Right lobe of liver (tissue), 6 donors: Measurements from ENCODE around the gene CA12. TPM values are rescaled to one million over a fixed set of nuclear protein-coding genes. Genes with fewer than 3 reads are reported as not detected.

Experiments
- ATAC-seq, 4 donors: fragments of 200-7000 bp; cut with Tn5 transposase; one replicate each; pipeline ENCODE4 v1.9.1; 2020; ENCODE audit warnings: mild to moderate bottlenecking in 4 of 4, moderate library complexity in 4 of 4
- DNase-seq, 3 donors: peaks; one replicate each; pipeline ENCODE4 v3.0.0-alpha.2; 2020
- H3K27ac ChIP-seq, 3 donors: fragments of 200-600 bp; one replicate each; pipeline ENCODE4 v1.8.0; 2022
- H3K27me3 ChIP-seq, 2 donors: fragments of 200-600 bp; one replicate each; pipeline ENCODE4 v1.8.0; 2022
- H3K36me3 ChIP-seq, 4 donors: fragments of 200-600 bp; sonication (generic) in 1 of 4; one replicate each; pipeline versions ENCODE4 v1.5.1 to v1.8.0; 2017 to 2022; ENCODE audit warnings: control low read depth in 1 of 4
- H3K4me1 ChIP-seq, 4 donors: fragments of 200-600 bp; sonication (generic) in 1 of 4; one replicate each; pipeline versions ENCODE4 v1.5.1 to v1.8.0; 2017 to 2022; ENCODE audit warnings: control low read depth in 1 of 4
- H3K4me3 ChIP-seq, 3 donors: fragments of 200-600 bp; one replicate each; pipeline ENCODE4 v1.8.0; 2022
- H3K9me3 ChIP-seq, 4 donors: fragments of 200-600 bp; sonication (generic) in 1 of 4; one replicate each; pipeline versions ENCODE4 v1.5.1 to v1.8.0; 2017 to 2022; ENCODE audit warnings: control low read depth in 1 of 4
- POLR2A ChIP-seq: fragments of 450-650 bp; IDR thresholded peaks from one replicate; pipeline ENCODE4 v1.6.1; 2017; ENCODE audit warnings: antibody characterized with exemption, mild to moderate bottlenecking
- WGBS: methylation state at CpG from one replicate; pipeline ENCODE4 v1.1.6; 2018; ENCODE audit warnings: low coverage, low lambda C conversion rate; ENCODE audit not compliant: insufficient coverage; ENCODE audit errors: missing lambda C conversion rate; 5-methylcytosine and 5-hydroxymethylcytosine counted together
- intact Hi-C, 2 donors: fragments of 100-400 bp; cut with DNase I; formaldehyde crosslinking; loops; one replicate each; pipeline versions ENCODE4 v1.11.2 to v1.14.1; 2022
- total RNA-seq, 6 experiments: library from RNA; depleted of rRNA in 2 of 6; stranded (reverse); fragments of >200 nt in 2 of 6; fragmentation: NEBNext Ultra II Directional in 3 of 6; extraction: Animal tissue kit (Norgen Biotek cat#: 25700) in 3 of 6; gene quantifications; one replicate each; pipeline versions ENCODE4 v1.1.0 to v1.2.4, GENCODE V29; 2016 to 2023
- TF ChIP-seq, protein P1 (sequence below), 4 donors: fragments of 200-600 bp in 3 of 4; fragments of 450-650 bp in 1 of 4; IDR thresholded peaks; one replicate each; pipeline versions ENCODE4 v1.5.1 to v1.8.0; 2016 to 2022; ENCODE audit warnings: antibody characterized with exemption in 4 of 4, mild to moderate bottlenecking in 2 of 4
- donor health status: DM: no; HTN: yes; CAD: no.
- donor health status: DM: no; HTN: no; CAD: no.
- donor health status: DM: no; HTN: no; CAD: no.
- donor health status: DM: no; HTN: yes; CAD: no.
- donor health status: DM: no; HTN: yes; CAD: no.

CA12 gene
- total RNA-seq, 6 experiments from 2014 or later = 0.02 to 18.3 (median 1.4) TPM

DNA sequence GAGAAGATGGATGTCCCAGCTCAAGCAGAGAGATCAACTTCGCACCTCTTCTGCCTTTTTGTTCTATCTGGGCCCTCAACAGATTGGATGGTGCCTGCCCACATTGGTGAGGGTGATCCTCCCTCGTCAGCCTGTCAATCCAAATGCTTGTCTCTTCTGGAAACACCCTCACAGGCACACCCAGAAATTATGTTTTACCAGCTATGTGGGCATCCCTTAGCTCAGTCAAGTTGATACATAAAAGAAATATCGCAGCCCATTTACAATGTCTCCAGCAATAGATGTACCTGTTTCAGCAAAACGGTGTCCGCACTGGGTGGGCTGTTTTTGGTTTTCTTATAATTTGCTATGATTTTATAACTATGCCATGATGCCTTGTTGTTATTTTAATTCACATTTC is 27.5 kb upstream of the CA12 start:
- DNase-seq (no peak), ATAC-seq (no peak)
- Histone ChIP-seq H3K9me3 (no peaks in the 10 kb centered on the region), H3K36me3 (no peaks in the 10 kb centered on the region), H3K4me1 (peaks cover 0 to 5% (median 0%) of the 10 kb centered on the region in 4 donors), H3K4me3 (no peak overlapping the region), H3K27ac (no peak overlapping the region), H3K27me3 (no peaks in the 10 kb centered on the region)
- intact Hi-C loops = no loop called here
- TF ChIP-seq POLR2A = no peak
- TF ChIP-seq, protein P1, sequence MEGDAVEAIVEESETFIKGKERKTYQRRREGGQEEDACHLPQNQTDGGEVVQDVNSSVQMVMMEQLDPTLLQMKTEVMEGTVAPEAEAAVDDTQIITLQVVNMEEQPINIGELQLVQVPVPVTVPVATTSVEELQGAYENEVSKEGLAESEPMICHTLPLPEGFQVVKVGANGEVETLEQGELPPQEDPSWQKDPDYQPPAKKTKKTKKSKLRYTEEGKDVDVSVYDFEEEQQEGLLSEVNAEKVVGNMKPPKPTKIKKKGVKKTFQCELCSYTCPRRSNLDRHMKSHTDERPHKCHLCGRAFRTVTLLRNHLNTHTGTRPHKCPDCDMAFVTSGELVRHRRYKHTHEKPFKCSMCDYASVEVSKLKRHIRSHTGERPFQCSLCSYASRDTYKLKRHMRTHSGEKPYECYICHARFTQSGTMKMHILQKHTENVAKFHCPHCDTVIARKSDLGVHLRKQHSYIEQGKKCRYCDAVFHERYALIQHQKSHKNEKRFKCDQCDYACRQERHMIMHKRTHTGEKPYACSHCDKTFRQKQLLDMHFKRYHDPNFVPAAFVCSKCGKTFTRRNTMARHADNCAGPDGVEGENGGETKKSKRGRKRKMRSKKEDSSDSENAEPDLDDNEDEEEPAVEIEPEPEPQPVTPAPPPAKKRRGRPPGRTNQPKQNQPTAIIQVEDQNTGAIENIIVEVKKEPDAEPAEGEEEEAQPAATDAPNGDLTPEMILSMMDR (IDR thresholded peaks at IDR 0.05) = no peak
- WGBS = 94% methylated on average over 3 of the region's 5 CpGs

DNA sequence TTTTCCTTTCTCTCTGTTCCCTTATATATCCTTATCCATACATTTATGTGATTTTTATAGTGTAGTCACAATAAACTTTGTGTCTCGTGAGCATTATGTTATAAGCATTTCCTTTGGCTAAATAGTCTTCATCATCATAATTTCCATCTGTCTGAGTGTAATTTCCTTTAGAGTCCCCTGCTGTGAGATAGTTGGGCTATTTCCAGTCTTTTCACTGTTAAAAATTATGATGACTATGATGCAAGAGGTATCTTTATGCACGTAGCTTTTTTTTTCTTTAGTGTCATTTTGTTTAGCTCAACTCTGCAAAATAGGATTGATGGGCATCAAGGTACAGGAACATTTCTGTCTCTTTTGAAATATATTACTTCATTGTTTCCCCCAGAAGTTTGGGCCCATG is 26.9 kb upstream of the CA12 start:
- ATAC-seq (no peak), DNase-seq (no peak)
- H3K36me3 ChIP-seq = no peaks in the 10 kb centered on the region
- no peak overlapping the region for H3K27ac ChIP-seq
- H3K4me1 ChIP-seq = peaks cover 0 to 5% (median 0%) of the 10 kb centered on the region in 4 donors
- no peaks in the 10 kb centered on the region for H3K9me3 ChIP-seq
- H3K4me3 ChIP-seq = no peak overlapping the region
- TF ChIP-seq POLR2A = no peak
- TF ChIP-seq, protein P1 (IDR thresholded peaks at IDR 0.05) = no peak
- intact Hi-C loops = no loop called here
- H3K27me3 ChIP-seq = no peaks in the 10 kb centered on the region
- 38% methylated on average over 2 of the region's 2 CpGs for WGBS

DNA sequence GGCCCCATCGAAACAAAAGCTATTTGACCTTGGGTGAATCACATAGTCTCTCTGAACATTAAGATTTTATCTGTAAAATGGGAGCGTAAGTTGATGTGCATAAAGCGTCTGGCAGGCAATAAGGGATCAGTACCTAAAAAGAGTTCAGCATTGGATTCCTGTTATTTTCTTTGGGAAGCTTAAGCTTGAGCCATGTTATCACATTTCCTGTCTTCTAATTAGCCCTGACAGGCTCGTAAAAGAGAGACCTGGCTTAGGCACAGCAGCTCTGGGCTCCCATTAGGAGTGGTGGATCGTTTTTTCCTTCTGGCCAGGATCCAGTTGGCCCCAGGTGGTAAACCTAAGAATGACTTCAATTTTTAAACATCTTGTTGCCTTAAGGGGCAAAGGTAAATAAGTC is 26.0 kb upstream of the CA12 start:
- Histone ChIP-seq H3K36me3 (no peaks in the 10 kb centered on the region), H3K4me3 (no peak overlapping the region), H3K4me1 (peaks cover 0 to 5% (median 0%) of the 10 kb centered on the region in 4 donors), H3K9me3 (no peaks in the 10 kb centered on the region), H3K27me3 (no peaks in the 10 kb centered on the region), H3K27ac (no peak overlapping the region)
- WGBS = 64% methylated on average over 5 of the region's 5 CpGs
- ATAC-seq (no peak), DNase-seq (no peak)
- intact Hi-C loops = no loop called here
- TF ChIP-seq POLR2A = no peak
- TF ChIP-seq, protein P1 (IDR thresholded peaks at IDR 0.05) = no peak

DNA sequence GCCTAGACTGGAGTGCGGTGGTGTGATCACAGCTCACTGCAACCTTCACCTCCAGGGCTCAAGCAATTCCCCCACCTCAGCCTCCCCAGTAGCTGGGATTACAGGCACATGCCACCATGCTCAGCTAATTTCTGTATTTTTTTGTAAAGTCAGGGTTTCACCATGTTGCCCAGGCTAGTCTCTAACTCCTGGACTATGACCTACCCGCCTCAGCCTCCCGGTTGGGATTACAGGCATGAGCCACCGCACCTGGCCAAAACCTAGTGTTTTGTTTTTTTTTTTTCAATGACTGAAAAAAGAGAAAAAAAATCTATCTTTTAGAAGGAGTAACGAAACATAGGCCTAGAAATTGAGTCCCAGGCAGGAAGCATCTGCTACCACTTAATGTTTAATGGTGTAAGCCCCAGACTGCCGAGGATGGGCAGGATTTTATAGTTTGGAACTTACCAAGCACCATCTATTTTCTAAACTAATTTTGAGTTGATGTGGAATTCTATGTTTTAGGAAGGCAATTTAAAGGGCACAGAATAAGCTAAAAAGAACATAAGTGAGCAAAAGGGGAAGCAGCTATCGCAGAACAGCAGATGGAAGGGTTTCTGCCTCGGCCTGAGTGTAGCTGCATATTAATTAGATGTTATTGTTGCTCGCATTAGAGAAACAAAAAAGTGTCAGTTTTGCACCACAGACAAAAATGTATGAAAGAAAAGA is 24.2 kb upstream of the CA12 start:
- H3K4me1 ChIP-seq = peaks cover 0 to 5% (median 0%) of the 10 kb centered on the region in 4 donors
- no peaks in the 10 kb centered on the region for H3K27me3 ChIP-seq
- H3K36me3 ChIP-seq = no peaks in the 10 kb centered on the region
- no peak for TF ChIP-seq POLR2A
- TF ChIP-seq, protein P1 (IDR thresholded peaks at IDR 0.05) = no peak
- no peaks in the 10 kb centered on the region for H3K9me3 ChIP-seq
- ATAC-seq (peak; percentile 46 to 70 (median 53)), DNase-seq (peak in 1 of 3 donors; percentile 26)
- 54% methylated on average over 8 of the region's 9 CpGs for WGBS
- intact Hi-C loops = no loop called here
- H3K27ac ChIP-seq = no peak overlapping the region
- H3K4me3 ChIP-seq = no peak overlapping the region
